Hepatocyte (in vitro differentiated cells): Measurements from ENCODE around the gene FREY1. TPM values are rescaled to one million over a fixed set of nuclear protein-coding genes. Genes with fewer than 3 reads are reported as not detected.

Source experiments
- DNase-seq: peaks from one replicate; pipeline ENCODE4 v3.0.0-alpha.2; 2016; ENCODE audit warnings: low spot score
- H2AFZ ChIP-seq: fragments of 200-600 bp; sonication (generic); 2 replicates; pipeline ENCODE4 v1.6.0; 2016; ENCODE audit warnings: antibody characterized with exemption, mild to moderate bottlenecking
- H3K27ac ChIP-seq: fragments of 200-600 bp; sonication (generic); 2 replicates; pipeline ENCODE4 v1.5.1; 2016; ENCODE audit warnings: mild to moderate bottlenecking
- H3K27me3 ChIP-seq: fragments of 200-600 bp; sonication (generic); 2 replicates; pipeline ENCODE4 v1.6.1; 2016
- H3K36me3 ChIP-seq: fragments of 200-600 bp; sonication (generic); replicated peaks from 2 replicates; pipeline ENCODE4 v1.5.1; 2016; ENCODE audit warnings: low read depth; ENCODE audit not compliant: insufficient read depth
- H3K4me1 ChIP-seq: fragments of 200-600 bp; sonication (generic); 2 replicates; pipeline ENCODE4 v1.5.1; 2016; ENCODE audit warnings: mild to moderate bottlenecking, moderate library complexity; ENCODE audit not compliant: insufficient read depth
- H3K4me2 ChIP-seq: fragments of 200-600 bp; sonication (generic); 2 replicates; pipeline ENCODE4 v1.6.0; 2016
- H3K4me3 ChIP-seq: fragments of 200-600 bp; sonication (generic); 2 replicates; pipeline ENCODE4 v1.5.1; 2016; ENCODE audit warnings: mild to moderate bottlenecking
- H3K79me2 ChIP-seq: fragments of 200-600 bp; sonication (generic); 2 replicates; pipeline ENCODE4 v1.6.0; 2017; ENCODE audit warnings: mild to moderate bottlenecking
- H3K9me2 ChIP-seq: fragments of 200-600 bp; sonication (generic); replicated peaks from 2 replicates; pipeline ENCODE4 v1.6.0; 2017; ENCODE audit warnings: mild to moderate bottlenecking; ENCODE audit not compliant: insufficient read depth
- H3K9me3 ChIP-seq: fragments of 200-600 bp; sonication (generic); 2 replicates; pipeline ENCODE4 v1.5.1; 2016; ENCODE audit warnings: low read depth, mild to moderate bottlenecking
- H4K20me1 ChIP-seq: fragments of 200-600 bp; sonication (generic); 2 replicates; pipeline ENCODE4 v1.6.0; 2016; ENCODE audit warnings: mild to moderate bottlenecking; ENCODE audit not compliant: insufficient read depth, poor library complexity, severe bottlenecking
- EZH2 ChIP-seq: fragments of 200-600 bp; sonication (generic); IDR thresholded peaks from 2 replicates; pipeline ENCODE4 v1.6.1; 2016; ENCODE audit warnings: antibody characterized with exemption, mild to moderate bottlenecking, borderline replicate concordance
- EZH2phosphoT487 ChIP-seq: fragments of 200-600 bp; sonication (generic); IDR thresholded peaks from one replicate; pipeline ENCODE4 v1.6.1; 2018; ENCODE audit warnings: antibody characterized with exemption, mild to moderate bottlenecking, low read depth, moderate library complexity; ENCODE audit not compliant: unreplicated experiment, severe bottlenecking
- WGBS: methylation state at CpG from one replicate; pipeline ENCODE4 v1.1.6; 2016; ENCODE audit warnings: low lambda C conversion rate; ENCODE audit errors: missing lambda C conversion rate; 5-methylcytosine and 5-hydroxymethylcytosine counted together
- polyA plus RNA-seq: library from polyadenylated mRNA; unstranded; fragments of >200 nt; fragmentation: Nextera tagmentation; extraction: Ambion mirVana; gene quantifications from 2 replicates; pipeline ENCODE4 v1.2.1, GENCODE V29; 2016
- total RNA-seq: library from RNA; depleted of rRNA; stranded (reverse); fragments of >200 nt; gene quantifications from 2 replicates; pipeline ENCODE4 v1.2.3, GENCODE V29; 2014
- TF ChIP-seq, protein P1 (sequence below): fragments of 200-600 bp; sonication (generic); IDR thresholded peaks from 2 replicates; pipeline ENCODE4 v1.5.1; 2016; ENCODE audit warnings: antibody characterized with exemption, mild to moderate bottlenecking; ENCODE audit not compliant: poor library complexity

The FREY1 gene
- total and polyA plus RNA-seq, 2 experiments from 2014 or later = not detected

DNA sequence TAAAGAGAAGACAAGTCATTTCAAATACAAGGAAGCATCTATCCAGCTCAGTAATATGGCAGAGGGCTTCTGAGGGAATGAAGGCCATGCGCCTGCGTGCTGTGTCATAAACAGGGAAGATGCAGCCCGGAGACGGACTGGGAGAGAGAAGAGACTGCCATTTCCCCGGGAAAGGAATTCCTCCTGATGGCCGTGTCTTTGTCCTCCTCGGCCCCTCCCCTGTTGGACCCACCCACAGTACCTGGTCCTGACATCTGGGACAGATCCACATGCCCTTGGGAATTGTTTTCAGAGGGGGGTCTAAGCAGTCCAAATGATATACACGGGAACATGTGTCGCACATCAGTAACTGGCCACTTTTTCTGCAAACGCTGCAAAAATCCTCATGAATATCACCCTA lies 30.8 kb upstream of the FREY1 start:
- Histone ChIP-seq H3K27me3 (no peaks in the 10 kb centered on the region), H2AFZ (no peak overlapping the region), H3K79me2 (no peaks in the 10 kb centered on the region), H3K27ac (no peak overlapping the region), H3K4me1 (peaks cover 4% of the 10 kb centered on the region), H3K4me3 (no peak overlapping the region), H3K9me2 (no peaks in the 10 kb centered on the region), H3K9me3 (no peaks in the 10 kb centered on the region), H4K20me1 (no peaks in the 10 kb centered on the region), H3K36me3 (no peaks in the 10 kb centered on the region), H3K4me2 (no peak overlapping the region)
- no peak for DNase-seq
- WGBS = 80% methylated on average over 10 of the region's 10 CpGs
- no peak for TF ChIP-seq EZH2
- no peak for TF ChIP-seq EZH2phosphoT487
- TF ChIP-seq, protein P1, sequence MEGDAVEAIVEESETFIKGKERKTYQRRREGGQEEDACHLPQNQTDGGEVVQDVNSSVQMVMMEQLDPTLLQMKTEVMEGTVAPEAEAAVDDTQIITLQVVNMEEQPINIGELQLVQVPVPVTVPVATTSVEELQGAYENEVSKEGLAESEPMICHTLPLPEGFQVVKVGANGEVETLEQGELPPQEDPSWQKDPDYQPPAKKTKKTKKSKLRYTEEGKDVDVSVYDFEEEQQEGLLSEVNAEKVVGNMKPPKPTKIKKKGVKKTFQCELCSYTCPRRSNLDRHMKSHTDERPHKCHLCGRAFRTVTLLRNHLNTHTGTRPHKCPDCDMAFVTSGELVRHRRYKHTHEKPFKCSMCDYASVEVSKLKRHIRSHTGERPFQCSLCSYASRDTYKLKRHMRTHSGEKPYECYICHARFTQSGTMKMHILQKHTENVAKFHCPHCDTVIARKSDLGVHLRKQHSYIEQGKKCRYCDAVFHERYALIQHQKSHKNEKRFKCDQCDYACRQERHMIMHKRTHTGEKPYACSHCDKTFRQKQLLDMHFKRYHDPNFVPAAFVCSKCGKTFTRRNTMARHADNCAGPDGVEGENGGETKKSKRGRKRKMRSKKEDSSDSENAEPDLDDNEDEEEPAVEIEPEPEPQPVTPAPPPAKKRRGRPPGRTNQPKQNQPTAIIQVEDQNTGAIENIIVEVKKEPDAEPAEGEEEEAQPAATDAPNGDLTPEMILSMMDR = no peak

DNA sequence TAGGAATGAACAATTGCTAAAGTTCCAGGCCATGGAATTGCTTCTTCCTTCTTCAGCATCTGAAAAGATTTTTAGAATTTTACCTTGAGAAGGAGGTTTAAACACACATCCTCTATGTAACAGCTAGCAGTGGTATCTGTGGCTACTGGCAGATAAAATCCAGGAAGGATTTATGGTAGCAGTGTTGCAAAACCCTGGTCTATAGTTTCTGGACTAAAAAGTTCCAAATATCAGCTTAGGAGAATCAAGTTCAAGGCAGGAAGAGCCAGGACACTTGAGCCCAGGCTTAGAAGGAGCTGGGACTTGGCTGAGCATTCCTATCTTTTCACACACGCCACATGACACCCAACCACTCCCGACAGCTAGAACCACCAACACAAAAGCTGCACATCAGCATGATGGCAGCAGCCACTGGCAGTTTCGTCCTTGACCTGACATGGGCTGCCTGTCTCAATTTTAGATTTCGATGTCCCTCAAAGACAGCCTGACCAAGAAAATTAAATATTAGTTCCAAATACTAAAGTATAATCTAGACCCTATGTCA lies 29.5 kb upstream of the FREY1 start:
- DNase-seq = no peak
- Histone ChIP-seq H3K4me2 (no peak overlapping the region), H3K36me3 (no peaks in the 10 kb centered on the region), H4K20me1 (no peaks in the 10 kb centered on the region), H3K9me3 (no peaks in the 10 kb centered on the region), H3K27me3 (no peaks in the 10 kb centered on the region), H3K9me2 (no peaks in the 10 kb centered on the region), H2AFZ (no peak overlapping the region), H3K4me3 (no peak overlapping the region), H3K27ac (no peak overlapping the region), H3K4me1 (peaks cover 4% of the 10 kb centered on the region), H3K79me2 (no peaks in the 10 kb centered on the region)
- WGBS = 84% methylated on average over 4 of the region's 4 CpGs
- TF ChIP-seq, protein P1 = no peak
- no peak for TF ChIP-seq EZH2
- no peak for TF ChIP-seq EZH2phosphoT487

DNA sequence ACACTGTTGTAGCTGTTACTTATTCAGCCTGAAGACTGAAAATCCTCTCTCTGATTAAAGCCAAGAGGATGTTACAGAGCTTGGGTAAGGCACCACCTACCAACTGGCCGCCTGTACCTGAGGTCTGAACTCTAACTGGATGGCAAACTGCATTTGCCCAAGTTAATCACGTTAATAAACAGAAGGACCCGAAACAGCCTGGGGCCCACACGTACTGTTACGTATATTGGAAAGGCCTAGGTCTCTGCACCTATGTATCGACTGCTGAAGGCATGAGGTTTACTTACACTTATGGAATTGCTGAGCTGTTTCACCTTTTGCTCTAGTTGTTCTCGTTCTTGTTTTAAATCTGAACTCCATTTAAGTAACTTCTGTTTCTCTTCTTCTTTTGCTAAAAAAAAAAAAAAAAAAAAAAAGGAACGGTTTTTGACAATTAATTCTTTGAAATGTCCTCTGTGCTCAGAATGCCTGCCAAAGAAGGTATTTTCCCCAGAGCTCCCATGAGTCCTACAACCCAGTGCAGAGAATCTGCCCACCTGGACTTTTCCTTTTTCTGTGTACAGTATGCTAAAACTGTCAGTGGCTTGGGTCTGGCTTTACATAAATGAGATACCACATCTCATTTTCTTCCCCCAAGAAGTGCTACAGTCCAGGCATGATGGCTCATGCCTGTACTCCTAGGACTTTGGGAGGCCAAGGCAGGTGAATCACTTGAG lies 28.4 kb upstream of the FREY1 start:
- DNase-seq = no peak
- TF ChIP-seq EZH2phosphoT487 (no peak), EZH2 (no peak)
- TF ChIP-seq, protein P1 = no peak
- no peaks in the 10 kb centered on the region for H3K27me3 ChIP-seq
- no peaks in the 10 kb centered on the region for H4K20me1 ChIP-seq
- H3K4me3 ChIP-seq = no peak overlapping the region
- no peak overlapping the region for H3K4me2 ChIP-seq
- no peaks in the 10 kb centered on the region for H3K79me2 ChIP-seq
- no peaks in the 10 kb centered on the region for H3K36me3 ChIP-seq
- H3K9me2 ChIP-seq = no peaks in the 10 kb centered on the region
- peaks cover 4% of the 10 kb centered on the region for H3K4me1 ChIP-seq
- WGBS = 91% methylated on average over 8 of the region's 8 CpGs
- no peak overlapping the region for H2AFZ ChIP-seq
- no peaks in the 10 kb centered on the region for H3K9me3 ChIP-seq
- no peak overlapping the region for H3K27ac ChIP-seq
